H1 (cell line): ENCODE measurements around the gene HK1. TPM values are rescaled to one million over a fixed set of nuclear protein-coding genes. Genes with fewer than 3 reads are reported as not detected.
A peak's percentile ranks its signal among the peaks of the same experiment; 100 is the strongest.

Experiments used
- CTCF ChIA-PET: fragments of 300-600 bp; sonication (Branson Sonifier 250); formaldehyde crosslinking; loops from one replicate; lab custom pipeline; 2021; ENCODE audit not compliant: partially characterized antibody; lab: Charles Lee
- POLR2A ChIA-PET: fragments of 300-600 bp; sonication (Branson Sonifier 250); formaldehyde crosslinking; loops from one replicate; lab custom pipeline; 2021; ENCODE audit warnings: inconsistent platforms; ENCODE audit not compliant: partially characterized antibody; lab: Charles Lee
- DNase-seq, 2 experiments: peaks; one replicate each; pipeline versions ENCODE4 v3.0.0 to v3.0.0-alpha.2; 2010 to 2022; ENCODE audit warnings: low spot score in 2 of 2, low read depth in 1 of 2, mixed read lengths in 1 of 2
- FAIRE-seq: peaks from 2 replicates; lab custom pipeline; 2011; peaks lifted over from hg19 to GRCh38; lab: Jason Lieb, UNC
- H2AFZ ChIP-seq: 2 replicates; pipeline ENCODE4 v1.8.1; 2012; ENCODE audit warnings: low read length, inconsistent platforms
- H2AK5ac ChIP-seq: 2 replicates; pipeline ENCODE4 v1.6.1; 2013; ENCODE audit warnings: low read depth, low read length
- H2BK120ac ChIP-seq: replicated peaks from 2 replicates; pipeline ENCODE3; 2013; ENCODE audit warnings: low read depth, low read length, inconsistent platforms
- H2BK12ac ChIP-seq: 2 replicates; pipeline ENCODE4 v1.6.1; 2013; ENCODE audit warnings: low read depth, low read length
- H2BK15ac ChIP-seq: 2 replicates; pipeline ENCODE4 v1.6.1; 2013; ENCODE audit warnings: low read length
- H2BK20ac ChIP-seq: 2 replicates; pipeline ENCODE4 v1.6.1; 2013; ENCODE audit warnings: low read length
- H2BK5ac ChIP-seq: 2 replicates; pipeline ENCODE4 v1.6.1; 2013; ENCODE audit warnings: low read depth, low read length
- H3K14ac ChIP-seq: 2 replicates; pipeline ENCODE4 v1.6.1; 2013; ENCODE audit warnings: inconsistent platforms; ENCODE audit not compliant: insufficient read length
- H3K18ac ChIP-seq: 2 replicates; pipeline ENCODE4 v1.6.1; 2013; ENCODE audit warnings: low read length; ENCODE audit errors: extremely low read depth
- H3K23ac ChIP-seq: 2 replicates; pipeline ENCODE4 v1.6.1; 2013; ENCODE audit warnings: inconsistent platforms; ENCODE audit not compliant: insufficient read length
- H3K23me2 ChIP-seq: 2 replicates; pipeline ENCODE4 v1.6.1; 2013; ENCODE audit warnings: low read depth, low read length
- H3K27ac ChIP-seq: 2 replicates; pipeline ENCODE4 v1.6.1; 2011; ENCODE audit warnings: low read depth, low read length, inconsistent platforms
- H3K27me3 ChIP-seq, 4 experiments: replicated peaks in 1 of 4; 1 replicate in 1 of 4; 2 replicates in 3 of 4; pipeline versions ENCODE4 v1.6.1 to v1.8.1; 2011 to 2013; ENCODE audit warnings: low read length in 3 of 4, mild to moderate bottlenecking in 3 of 4, inconsistent platforms in 2 of 4, mixed read lengths in 2 of 4, moderate library complexity in 1 of 4; ENCODE audit not compliant: control insufficient read depth in 3 of 4, insufficient read depth in 3 of 4; ENCODE audit errors: extremely low read depth in 1 of 4
- H3K36me3 ChIP-seq, 4 experiments: 2 replicates each; pipeline versions ENCODE4 v1.6.1 to v1.8.1; 2011 to 2013; ENCODE audit warnings: mild to moderate bottlenecking in 4 of 4, low read length in 3 of 4, moderate library complexity in 2 of 4, control low read depth in 1 of 4, inconsistent platforms in 1 of 4; ENCODE audit not compliant: insufficient read depth in 4 of 4, control insufficient read depth in 2 of 4
- H3K4ac ChIP-seq: replicated peaks from 2 replicates; pipeline ENCODE3; 2013; ENCODE audit warnings: low read length, low read depth, mixed read lengths, inconsistent platforms; ENCODE audit not compliant: insufficient read length
- H3K4me1 ChIP-seq, 4 experiments: replicated peaks in 1 of 4; 1 replicate in 1 of 4; 2 replicates in 3 of 4; pipeline versions ENCODE4 v1.6.1 to v1.8.1; 2011 to 2013; ENCODE audit warnings: low read length in 3 of 4, inconsistent platforms in 2 of 4, mixed read lengths in 1 of 4; ENCODE audit not compliant: insufficient read depth in 4 of 4, control insufficient read depth in 3 of 4
- H3K4me2 ChIP-seq, 2 experiments: 2 replicates each; pipeline versions ENCODE4 v1.6.1 to v1.8.1; 2011 to 2013; ENCODE audit warnings: low read depth in 2 of 2, low read length in 2 of 2, control low read depth in 1 of 2, inconsistent platforms in 1 of 2, mild to moderate bottlenecking in 1 of 2; ENCODE audit not compliant: insufficient read depth in 1 of 2
- H3K4me3 ChIP-seq, 4 experiments: fragments of 200-600, 300-600 bp in 1 of 4; sonication (generic), shearing (Covaris generic), sonication (Bioruptor Twin) in 1 of 4; 2 replicates each; pipeline versions ENCODE4 v1.5.1 to v1.8.1; 2011 to 2016; ENCODE audit warnings: low read length in 4 of 4, low read depth in 3 of 4, control low read depth in 2 of 4, inconsistent platforms in 2 of 4, mild to moderate bottlenecking in 2 of 4, mixed read lengths in 1 of 4, moderate library complexity in 1 of 4; ENCODE audit not compliant: insufficient read depth in 2 of 4; ENCODE audit errors: extremely low read depth in 1 of 4
- H3K56ac ChIP-seq: replicated peaks from 2 replicates; pipeline ENCODE3; 2013; ENCODE audit warnings: low read depth, mild to moderate bottlenecking, mixed read lengths, low read length, inconsistent platforms; ENCODE audit not compliant: insufficient read length
- H3K79me1 ChIP-seq: 2 replicates; pipeline ENCODE4 v1.6.1; 2013; ENCODE audit warnings: low read depth, low read length, control low read depth
- H3K79me2 ChIP-seq, 2 experiments: 2 replicates each; pipeline versions ENCODE4 v1.6.1 to v1.8.1; 2012 to 2013; ENCODE audit warnings: low read length in 2 of 2, mild to moderate bottlenecking in 2 of 2, inconsistent platforms in 1 of 2; ENCODE audit not compliant: insufficient read depth in 2 of 2, control insufficient read depth in 1 of 2
- H3K9ac ChIP-seq, 4 experiments: replicated peaks in 1 of 4; 1 replicate in 1 of 4; 2 replicates in 3 of 4; pipeline versions ENCODE4 v1.6.1 to v1.8.1; 2011 to 2013; ENCODE audit warnings: low read depth in 3 of 4, low read length in 3 of 4, control low read depth in 2 of 4, mild to moderate bottlenecking in 2 of 4, moderate library complexity in 2 of 4, inconsistent platforms in 1 of 4; ENCODE audit errors: extremely low read depth in 1 of 4
- H3K9me3 ChIP-seq, 2 experiments: 2 replicates each; pipeline versions ENCODE4 v1.6.1 to v1.8.1; 2012 to 2013; ENCODE audit warnings: mild to moderate bottlenecking in 2 of 2, moderate library complexity in 2 of 2, control low read depth in 1 of 2, inconsistent platforms in 1 of 2, low read depth in 1 of 2, low read length in 1 of 2, mixed read lengths in 1 of 2; ENCODE audit not compliant: insufficient read depth in 2 of 2
- H4K20me1 ChIP-seq, 2 experiments: replicated peaks in 1 of 2; 2 replicates each; pipeline versions ENCODE3 to v1.8.1; 2011 to 2013; ENCODE audit warnings: inconsistent platforms in 2 of 2, low read length in 2 of 2, mild to moderate bottlenecking in 1 of 2; ENCODE audit not compliant: insufficient read depth in 2 of 2, control insufficient read depth in 1 of 2
- H4K5ac ChIP-seq: 2 replicates; pipeline ENCODE4 v1.6.1; 2013; ENCODE audit warnings: low read length, low read depth, mixed read lengths, inconsistent platforms; ENCODE audit not compliant: insufficient read length
- H4K8ac ChIP-seq: 2 replicates; pipeline ENCODE4 v1.8.0; 2013; ENCODE audit warnings: mild to moderate bottlenecking, moderate library complexity, low read length, inconsistent platforms; ENCODE audit not compliant: insufficient read depth; ENCODE audit errors: extremely low read depth
- H4K91ac ChIP-seq: replicated peaks from 2 replicates; pipeline ENCODE3; 2013; ENCODE audit warnings: low read length, mixed read lengths, inconsistent platforms; ENCODE audit not compliant: insufficient read length
- BCL11A ChIP-seq, 2 experiments: IDR thresholded peaks; one replicate each; pipeline ENCODE4 v1.6.1; 2011; ENCODE audit warnings: low read depth in 2 of 2, low read length in 2 of 2, mild to moderate bottlenecking in 2 of 2
- CBX8 ChIP-seq: fragments of 300-800, 300-1000 bp; sonication (generic); IDR thresholded peaks from 2 replicates; pipeline ENCODE4 v1.7.1; 2016; ENCODE audit warnings: low read depth, low read length, borderline replicate concordance
- CTBP2 ChIP-seq: IDR thresholded peaks from 2 replicates; pipeline ENCODE4 v1.7.0; 2011; ENCODE audit warnings: borderline replicate concordance, mild to moderate bottlenecking, moderate library complexity, mixed read lengths, low read length; ENCODE audit not compliant: insufficient read depth, insufficient read length
- EGR1 ChIP-seq: IDR thresholded peaks from 2 replicates; pipeline ENCODE4 v1.6.1; 2011; ENCODE audit warnings: low read depth, low read length, borderline replicate concordance
- JUN ChIP-seq: IDR thresholded peaks from 2 replicates; pipeline ENCODE4 v1.6.1; 2011; ENCODE audit warnings: low read depth, mild to moderate bottlenecking, improper control_type of control experiment, low read length
- KDM4A ChIP-seq: IDR thresholded peaks from one replicate; pipeline ENCODE4 v1.7.1; 2012; ENCODE audit warnings: low read depth, mild to moderate bottlenecking, moderate library complexity, low read length, inconsistent platforms; ENCODE audit not compliant: severe bottlenecking
- SRF ChIP-seq: IDR thresholded peaks from 2 replicates; pipeline ENCODE4 v1.6.1; 2011; ENCODE audit warnings: mild to moderate bottlenecking, low read depth, low read length, moderate library complexity
- USF2 ChIP-seq: IDR thresholded peaks from 2 replicates; pipeline ENCODE4 v1.6.1; 2011; ENCODE audit warnings: low read length, improper control_type of control experiment
- YY1 ChIP-seq: IDR thresholded peaks from 2 replicates; pipeline ENCODE4 v1.6.1; 2011; ENCODE audit warnings: low read depth, mild to moderate bottlenecking, low read length
- WGBS, 2 experiments: shearing (Covaris generic) in 1 of 2; methylation state at CpG; one replicate each; pipeline versions ENCODE4 v1.1.6 to v1.1.7; 2013 to 2015; ENCODE audit warnings: low lambda C conversion rate in 2 of 2, mixed read lengths in 2 of 2, inconsistent platforms in 1 of 2, low coverage in 1 of 2, missing lambda C conversion rate in 1 of 2; ENCODE audit not compliant: insufficient replicate concordance in 2 of 2, insufficient coverage in 1 of 2, insufficient read length in 1 of 2; ENCODE audit errors: extremely low coverage in 1 of 2, missing lambda C conversion rate in 1 of 2; 5-methylcytosine and 5-hydroxymethylcytosine counted together
- polyA plus RNA-seq, 7 experiments: library from polyadenylated mRNA; depleted of rRNA in 3 of 7; stranded (reverse) in 5 of 7; unstranded in 2 of 7; fragments of >200 nt in 5 of 7; fragments of 200-250 nt in 2 of 7; gene quantifications; 1 replicate in 5 of 7; 2 replicates in 1 of 7; 4 replicates in 1 of 7; pipeline versions ENCODE4 v1.2.1 to v1.2.3, GENCODE V29; 2011 to 2013; ENCODE audit warnings: missing spikeins in 2 of 7, mixed read lengths in 2 of 7
- total RNA-seq: library from RNA; stranded (reverse); fragmentation: NEBNext Ultra II Directional; extraction: Animal tissue kit (Norgen Biotek cat#: 25700); gene quantifications from 2 replicates; pipeline ENCODE4 v1.2.1, GENCODE V29; 2021

HK1 gene
- total and polyA plus RNA-seq, 2 of the 8 experiments (the other 6 are each of a cell fraction or from before 2014, with no cell fraction given): 55.8 to 247 TPM

GRCh38 chr10:69331161-69331560 is 52.9 kb downstream of the HK1 start:
- TF ChIP-seq YY1 (no peak), SRF (no peak), JUN (no peak), BCL11A (IDR thresholded peaks at IDR 0.05; ENCODE audit: low read depth in 2 of 2, low read length in 2 of 2) (no peak), KDM4A (no peak), USF2 (no peak), CBX8 (no peak), EGR1 (no peak), CTBP2 (no peak)
- no peaks in the 10 kb centered on the region for H3K9me3 ChIP-seq
- FAIRE-seq (no peak), DNase-seq (no peak)
- no peak overlapping the region for H3K9ac ChIP-seq
- H4K8ac ChIP-seq: no peak overlapping the region
- no peak overlapping the region for H3K4me2 ChIP-seq
- H2AK5ac ChIP-seq: no peak overlapping the region
- peaks cover 42 to 90% of the 10 kb centered on the region in 2 experiments for H3K79me2 ChIP-seq
- no peaks in the 10 kb centered on the region for H4K20me1 ChIP-seq
- CTCF ChIA-PET: interaction anchor here (0.9 to 3.7 kb wide), 5 partner anchors 10 to 36 kb away, joined by 3 to 23 read pairs (median 12); no protein-coding TSS in a partner anchor
- no peak overlapping the region for H3K4ac ChIP-seq
- peak overlapping the region; percentile 4 for H4K91ac ChIP-seq
- POLR2A ChIA-PET: interaction anchor here (0.7 kb wide), 1 partner anchor 30 kb away, joined by 3 read pairs; no protein-coding TSS in a partner anchor
- no peak overlapping the region for H3K27ac ChIP-seq
- H2BK15ac ChIP-seq: no peak overlapping the region
- peak overlapping the region; percentile 99; the same call in 1 of the 2 replicates for H2BK12ac ChIP-seq
- no peak overlapping the region for H2AFZ ChIP-seq
- H3K79me1 ChIP-seq: peaks cover 10% of the 10 kb centered on the region; the same call in 1 of the 2 replicates
- H3K4me1 ChIP-seq: peaks cover 22 to 58% (median 44%) of the 10 kb centered on the region in 4 experiments
- H3K23me2 ChIP-seq: no peaks in the 10 kb centered on the region
- H3K23ac ChIP-seq: no peak overlapping the region
- no peak overlapping the region for H3K14ac ChIP-seq
- no peak overlapping the region for H4K5ac ChIP-seq
- H2BK120ac ChIP-seq: peak overlapping the region; percentile 68
- no peaks in the 10 kb centered on the region for H3K27me3 ChIP-seq
- 86% methylated on average over 7 of the region's 7 CpGs; no CpG with 5 or more reads in 1 of the 2 experiments for WGBS, 2 experiments
- H3K56ac ChIP-seq: no peak overlapping the region
- no peak overlapping the region for H3K18ac ChIP-seq
- no peak overlapping the region for H3K4me3 ChIP-seq
- peak overlapping the region; percentile 97; the same call in 1 of the 2 replicates for H2BK5ac ChIP-seq
- peak overlapping the region; percentile 53; the same call in 1 of the 2 replicates for H2BK20ac ChIP-seq
- peaks cover 0 to 4% (median 0%) of the 10 kb centered on the region in 4 experiments; a peak in 1 of 8 replicates for H3K36me3 ChIP-seq
